GM18511 (cell line): ENCODE data around the gene ZCWPW2.

Source experiments
- ATAC-seq: cut with Tn5 transposase; IDR thresholded peaks from one replicate; pipeline ENCODE4 v1.9.1; 2021; ENCODE audit warnings: mild to moderate bottlenecking, moderate library complexity; ENCODE audit not compliant: unreplicated experiment

ZCWPW2 gene

DNA sequence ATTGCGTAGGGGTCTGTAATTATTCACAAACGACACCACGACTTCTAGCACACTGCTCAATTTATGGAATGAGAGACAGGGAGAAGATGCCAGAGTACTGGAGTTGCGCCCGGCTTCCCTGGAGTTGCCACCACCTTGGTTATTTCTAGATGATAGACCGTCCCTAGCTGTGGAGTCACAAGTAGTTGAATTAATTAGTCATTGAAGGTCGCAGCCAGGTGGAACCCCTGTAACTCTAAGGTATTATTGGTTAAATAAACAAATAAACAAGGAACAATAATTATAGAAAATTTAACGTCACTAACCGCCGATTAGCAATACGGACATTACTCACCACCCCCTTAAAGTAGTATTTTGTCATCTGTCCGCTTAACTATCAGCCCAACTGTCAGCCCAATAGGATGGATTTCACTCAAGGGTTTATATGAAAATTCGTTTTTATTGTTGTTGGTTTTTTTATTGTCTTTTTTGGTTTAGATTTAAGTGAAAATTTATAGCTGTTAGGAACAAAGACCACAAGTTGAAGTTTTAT is 1.0 kb downstream of the ZCWPW2 start:
- peak; percentile 1 for ATAC-seq

DNA sequence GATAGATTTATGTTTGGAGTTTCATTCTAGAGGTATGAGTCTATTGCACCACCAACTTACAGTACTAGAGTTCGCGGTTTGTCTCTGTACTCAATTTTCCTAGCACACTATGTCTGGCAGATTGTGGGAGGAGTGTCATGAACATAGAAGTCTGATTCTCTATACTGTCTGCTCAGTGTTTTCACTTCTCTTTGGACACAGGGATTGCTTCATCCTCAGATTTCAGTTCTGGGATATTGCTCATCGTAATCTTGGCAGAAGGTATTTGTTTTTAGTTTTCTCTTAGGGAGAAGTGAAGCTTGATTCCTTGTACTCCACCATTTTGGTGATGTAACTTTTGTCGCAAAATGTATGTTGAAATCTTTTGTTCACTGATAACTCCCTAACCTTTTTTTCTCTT is 27.9 kb downstream of the ZCWPW2 start:
- ATAC-seq = no peak

DNA sequence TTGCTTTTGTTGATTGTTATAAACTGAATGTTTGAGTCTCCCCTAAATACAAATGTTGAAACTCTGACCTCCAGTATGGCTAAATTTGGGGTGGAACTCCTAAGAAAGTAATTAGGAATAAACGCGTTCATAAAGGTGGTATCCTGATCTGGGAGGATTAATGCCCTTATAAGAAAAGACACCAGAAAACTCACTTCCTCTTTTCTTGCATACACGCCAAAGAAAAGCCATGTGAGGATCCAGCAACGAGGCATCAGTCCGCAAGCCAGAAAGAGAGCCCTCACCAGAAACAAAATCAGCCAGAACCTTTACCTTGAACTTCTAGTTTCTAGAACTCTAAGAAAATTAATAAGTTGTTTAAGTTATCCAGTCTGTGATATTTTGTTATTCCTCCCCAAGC is 37.5 kb downstream of the ZCWPW2 start:
- ATAC-seq = no peak

DNA sequence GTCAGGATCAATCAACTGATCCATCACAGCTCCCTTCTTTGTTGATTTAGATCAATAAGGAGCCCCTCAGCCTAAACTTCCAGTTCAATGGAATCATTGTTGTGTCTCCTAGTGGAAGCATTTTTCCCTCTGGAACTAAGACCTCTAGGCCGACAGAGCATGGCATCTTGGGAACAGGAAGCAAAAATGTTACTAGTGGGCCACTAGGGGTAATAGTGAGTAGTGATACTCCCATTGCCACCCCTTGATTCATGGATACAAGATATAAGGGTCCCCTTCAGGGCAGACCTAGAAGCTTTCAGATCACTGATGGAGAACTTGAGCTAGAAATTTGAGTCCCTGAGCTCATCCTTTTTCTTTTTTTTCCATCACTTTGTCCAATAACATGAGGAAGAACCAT is 40.5 kb downstream of the ZCWPW2 start:
- ATAC-seq = no peak

DNA sequence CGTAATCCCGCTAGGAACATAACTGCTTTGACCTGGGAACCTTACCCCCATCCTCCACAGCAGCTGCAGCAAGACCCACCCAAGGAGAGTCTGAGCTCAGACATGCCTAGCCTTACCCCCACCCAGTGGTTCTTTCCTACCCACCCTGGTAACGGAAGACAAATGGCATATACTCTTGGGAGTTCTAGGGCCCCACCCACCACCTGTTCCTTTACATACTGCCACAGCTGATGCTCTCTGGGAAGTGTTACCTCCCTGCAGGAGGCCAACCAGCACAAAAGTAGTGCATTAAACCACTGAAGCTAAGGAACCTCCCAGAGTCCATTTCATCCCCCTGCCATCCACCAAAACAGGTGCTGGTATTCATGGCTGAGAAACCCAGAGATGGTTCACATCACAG is 50.7 kb downstream of the ZCWPW2 start:
- no peak for ATAC-seq

DNA sequence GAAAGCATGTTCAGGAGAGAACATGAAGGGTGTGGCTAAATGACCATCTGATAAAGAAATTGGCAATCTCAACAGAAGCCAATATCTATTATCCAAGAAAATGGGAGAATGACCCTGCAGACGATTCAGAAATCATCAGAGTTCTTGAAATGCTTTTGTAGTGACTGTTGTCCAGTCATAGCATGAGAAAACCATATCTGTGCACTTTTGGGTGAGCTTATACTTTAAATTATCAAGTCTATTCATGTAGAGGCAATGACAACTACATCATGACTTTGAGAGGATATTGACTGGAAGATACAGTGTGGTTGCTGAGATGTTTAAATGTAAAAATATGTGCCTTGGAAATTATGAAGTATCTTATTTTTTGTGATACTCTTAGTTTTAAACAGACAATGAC is 57.7 kb downstream of the ZCWPW2 start:
- no peak for ATAC-seq

DNA sequence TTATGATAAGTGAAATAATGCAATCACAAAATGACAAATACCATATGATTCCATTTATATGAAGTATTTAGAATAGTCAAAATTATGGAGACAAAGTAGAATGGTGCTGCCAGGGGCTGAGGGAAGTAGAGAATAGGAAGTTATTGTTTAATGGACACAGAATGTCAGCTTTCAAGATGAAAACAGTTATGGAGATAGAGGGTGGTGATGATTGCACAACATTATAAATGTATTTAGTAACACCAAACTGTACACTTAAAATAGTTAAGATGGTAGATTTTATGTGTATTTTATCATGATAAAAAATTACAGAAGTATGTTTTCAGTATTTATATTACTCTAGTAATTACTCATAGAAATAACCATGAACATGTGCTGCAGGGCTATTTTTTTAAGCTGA is 100.9 kb downstream of the ZCWPW2 start:
- ATAC-seq = no peak

DNA sequence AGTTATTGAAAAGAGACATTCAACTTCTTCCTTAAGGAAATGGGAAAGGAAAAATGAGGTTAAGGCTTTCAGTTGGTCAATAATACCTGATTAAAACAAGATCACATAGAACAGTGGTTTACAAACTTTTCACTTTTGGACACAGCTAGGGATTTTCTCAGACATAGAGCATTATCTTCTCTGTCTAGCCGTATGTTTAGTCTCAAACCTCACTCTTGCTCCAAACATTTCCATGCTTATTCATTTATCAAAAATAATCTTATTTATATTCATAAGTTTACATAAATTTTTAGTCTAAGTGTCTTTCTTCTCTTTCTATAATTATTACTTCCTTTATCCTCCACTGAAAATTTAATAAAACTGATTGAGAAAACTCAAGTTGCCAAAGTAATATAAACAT is 114.3 kb downstream of the ZCWPW2 start:
- no peak for ATAC-seq

DNA sequence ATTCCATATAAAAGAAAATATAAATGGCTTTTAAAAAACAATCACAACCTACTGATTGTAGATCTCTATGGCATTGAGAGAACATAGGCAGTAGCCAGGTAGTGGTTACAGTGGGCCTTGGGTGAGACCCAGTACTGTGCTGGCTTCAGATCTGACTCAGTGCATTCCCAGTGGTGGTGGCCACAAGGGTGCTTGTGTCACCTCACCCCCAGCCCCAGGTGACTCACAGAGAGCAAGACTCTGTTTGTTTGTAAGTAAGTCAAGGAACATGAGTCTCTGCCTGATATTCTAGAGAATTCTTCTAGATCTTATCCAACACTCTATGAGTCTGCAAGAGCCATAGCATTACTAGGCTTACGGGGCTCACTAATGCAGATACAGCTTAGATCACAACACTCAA is 118.9 kb downstream of the ZCWPW2 start:
- no peak for ATAC-seq

DNA sequence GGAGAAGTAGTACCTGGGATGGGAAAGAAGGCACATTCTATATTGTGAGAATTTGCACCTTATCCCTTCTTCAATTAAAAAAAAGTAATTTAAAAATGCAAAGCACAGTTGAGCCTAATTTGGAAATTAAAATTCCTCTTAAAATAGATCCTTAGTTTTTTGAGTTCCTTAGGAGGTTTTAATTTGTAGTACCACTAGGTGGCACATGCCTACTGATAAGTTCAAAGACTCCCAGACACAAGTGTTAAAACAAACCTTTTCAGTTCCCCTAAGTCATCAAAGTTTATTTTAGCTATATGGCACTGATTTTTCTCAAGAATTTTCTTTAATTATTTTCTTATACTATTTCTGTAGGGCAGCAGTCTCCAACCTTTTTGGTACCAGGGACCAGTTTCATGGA is 127.7 kb downstream of the ZCWPW2 start:
- ATAC-seq = peak; percentile 80

DNA sequence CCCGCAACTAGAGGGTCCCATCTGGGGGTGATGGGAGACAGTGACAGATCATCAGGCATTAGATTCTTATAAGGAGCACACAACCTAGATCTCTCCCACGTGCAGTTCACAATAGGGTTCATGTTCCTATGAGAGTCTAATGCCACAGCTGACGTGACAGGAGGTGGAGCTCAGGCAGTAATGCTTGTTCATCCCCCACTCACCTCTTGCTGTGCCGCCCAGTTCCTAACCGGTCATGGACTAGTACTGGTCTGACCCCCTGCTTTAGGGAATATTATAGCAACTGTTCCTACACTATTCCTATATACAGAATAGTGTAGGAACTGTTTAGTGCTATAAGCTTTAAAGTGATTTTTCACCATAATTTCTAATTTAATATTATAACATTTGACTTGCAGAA is 128.2 kb downstream of the ZCWPW2 start:
- no peak for ATAC-seq

DNA sequence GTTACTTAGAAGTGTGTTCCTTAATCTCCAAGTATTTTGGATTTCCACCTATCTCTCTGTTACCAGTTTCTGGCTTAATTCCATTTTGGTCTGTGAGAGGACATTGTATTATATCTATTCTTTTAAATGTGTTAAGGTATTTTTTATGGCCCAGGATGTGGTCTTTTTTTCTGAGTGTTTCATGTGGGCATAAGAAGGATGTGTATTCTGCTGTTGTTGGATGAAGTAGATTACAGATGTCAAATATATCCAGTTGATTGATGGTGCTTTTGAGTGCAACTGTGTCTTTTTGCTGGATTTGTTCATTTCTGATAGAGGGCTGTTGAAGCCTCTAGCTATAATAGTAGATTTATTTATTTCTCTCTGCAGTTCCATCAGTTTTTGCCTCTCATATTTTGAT is 136.6 kb downstream of the ZCWPW2 start:
- ATAC-seq = no peak

DNA sequence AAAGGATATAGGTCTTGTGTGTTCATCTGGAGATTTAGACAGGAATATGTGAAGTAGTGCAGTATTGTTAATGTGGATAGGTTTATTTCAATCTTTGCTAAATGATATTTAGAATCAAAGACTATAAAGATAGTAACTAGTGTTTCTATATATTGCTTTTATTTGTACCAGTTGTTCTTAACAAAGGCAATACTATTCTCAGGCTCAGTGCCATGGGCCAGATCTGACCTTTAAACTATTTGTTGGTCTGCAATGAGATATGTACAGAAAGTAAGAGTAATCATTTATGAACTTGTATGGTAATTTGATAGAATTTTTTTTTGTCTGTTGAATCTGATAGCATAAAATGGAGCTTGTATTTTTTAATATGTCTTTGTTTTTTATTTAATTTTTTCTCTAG is 146.8 kb downstream of the ZCWPW2 start:
- no peak for ATAC-seq

DNA sequence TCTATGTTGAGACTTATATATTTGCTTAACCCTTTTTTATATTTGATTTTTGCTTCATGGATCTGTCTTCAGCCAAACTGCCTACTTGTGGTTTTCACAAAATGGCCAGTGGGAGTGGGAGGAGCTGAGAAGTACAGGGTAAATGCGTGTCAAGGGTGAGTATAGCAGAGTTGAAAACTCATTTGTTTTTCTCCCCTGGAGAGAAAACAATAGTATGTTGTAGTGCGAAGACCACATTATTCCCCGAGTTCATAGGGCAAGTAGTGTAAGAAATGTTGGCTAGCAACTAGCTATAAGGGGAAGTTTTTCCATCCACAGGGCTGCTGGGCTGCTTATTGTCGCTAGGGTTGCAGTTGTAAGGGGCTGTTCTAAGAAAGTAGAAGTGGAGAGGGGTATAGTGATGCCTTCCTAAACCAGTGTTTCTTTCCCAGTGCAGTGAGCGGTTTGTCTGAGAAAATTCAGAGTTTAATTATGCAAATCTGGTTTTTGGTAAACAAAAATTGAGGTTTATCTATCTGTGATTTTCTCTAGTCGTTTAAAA is 153.9 kb downstream of the ZCWPW2 start:
- no peak for ATAC-seq

DNA sequence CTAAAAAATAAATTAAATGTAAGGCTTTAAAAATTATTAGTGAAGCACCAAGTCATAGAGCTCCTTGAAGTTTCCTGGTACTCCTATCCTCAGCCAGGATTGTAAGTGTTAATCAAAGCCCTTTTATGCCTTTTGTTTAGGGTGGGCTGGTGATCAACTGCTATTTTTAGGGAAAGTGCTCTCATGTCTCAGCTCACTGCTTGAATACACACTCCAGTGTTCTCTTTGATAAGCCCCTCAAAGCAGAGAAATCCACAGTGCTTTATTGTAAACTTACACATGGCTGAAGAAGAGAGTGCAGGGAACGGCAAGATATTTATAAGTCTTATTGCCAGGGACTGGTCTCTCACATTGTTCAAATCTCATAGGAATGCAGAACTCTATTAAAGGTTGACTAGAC is 156.5 kb downstream of the ZCWPW2 start:
- ATAC-seq = no peak

DNA sequence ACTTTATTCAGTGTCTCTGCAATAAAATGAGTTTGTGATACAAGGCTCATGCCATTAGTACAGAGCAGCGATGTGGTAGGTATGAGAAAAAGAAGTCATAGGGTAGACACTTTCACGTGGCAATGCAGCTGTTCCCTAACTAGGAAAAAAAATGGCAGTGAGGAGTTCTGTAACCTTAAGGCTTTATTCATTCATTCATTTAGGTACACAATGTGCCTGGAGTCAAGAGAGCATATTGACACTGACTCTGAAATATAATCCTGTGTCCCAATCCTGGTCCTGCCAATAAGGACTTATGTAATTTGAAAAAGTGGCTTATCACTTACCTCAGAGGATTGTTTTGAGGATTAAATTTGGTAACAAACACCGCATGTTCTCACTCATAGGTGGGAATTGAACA is 173.1 kb downstream of the ZCWPW2 start:
- ATAC-seq = no peak

DNA sequence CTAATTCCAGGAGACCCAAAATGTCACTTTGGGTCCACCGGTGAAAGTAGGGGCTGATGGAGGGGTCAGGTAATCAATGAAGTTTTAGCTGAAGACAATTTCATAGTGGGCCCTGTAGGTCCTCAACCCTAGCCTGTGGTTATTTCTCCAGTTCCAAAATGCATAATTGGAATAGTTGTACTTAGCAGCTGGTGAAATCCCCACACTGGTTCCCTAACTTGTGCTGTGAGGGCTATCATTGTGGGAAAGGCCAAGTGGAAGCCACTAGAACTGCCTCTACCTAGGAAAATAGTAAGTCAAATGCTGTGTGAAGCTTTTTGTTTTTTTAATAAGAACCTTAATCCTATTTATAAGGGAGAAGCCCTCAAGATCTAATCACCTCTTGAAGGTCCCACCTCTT is 193.8 kb downstream of the ZCWPW2 start:
- ATAC-seq = no peak

DNA sequence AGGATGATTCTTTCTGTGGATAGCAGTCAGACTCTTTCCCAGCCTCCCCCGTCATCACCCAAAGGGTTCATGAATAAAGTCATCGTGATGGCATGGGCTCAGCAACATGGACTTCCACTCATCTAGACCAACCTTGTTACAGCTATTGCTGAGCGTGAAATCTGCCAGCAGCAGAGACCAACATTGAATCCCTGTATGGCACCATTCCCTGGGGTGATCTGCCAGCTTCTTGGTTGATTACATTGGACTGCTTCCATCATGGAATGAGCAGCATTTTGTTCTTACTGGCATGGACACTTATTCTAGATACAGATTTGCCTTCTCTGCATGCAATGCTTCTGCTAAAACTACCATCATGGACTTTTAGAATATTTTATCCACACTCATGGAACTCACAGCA is 195.7 kb downstream of the ZCWPW2 start:
- ATAC-seq = no peak

DNA sequence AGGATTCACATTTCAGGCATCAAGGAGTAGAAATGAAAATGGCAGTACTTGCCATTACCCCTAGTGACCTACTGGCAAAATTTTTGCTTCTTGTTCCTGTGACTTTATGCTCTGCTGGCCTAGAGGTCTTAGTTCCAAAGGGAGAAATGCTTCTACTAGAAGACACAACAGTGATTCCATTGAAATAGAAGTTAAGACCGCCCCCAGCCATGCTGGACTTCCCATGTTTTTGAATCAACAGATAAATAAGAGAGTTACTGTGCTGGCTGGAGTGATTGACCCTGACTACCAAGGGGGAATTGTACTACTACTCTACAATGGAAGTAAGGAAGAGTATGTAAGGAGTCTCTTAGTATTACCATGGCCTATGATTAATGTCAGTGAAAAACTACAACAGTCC is 196.3 kb downstream of the ZCWPW2 start:
- no peak for ATAC-seq

DNA sequence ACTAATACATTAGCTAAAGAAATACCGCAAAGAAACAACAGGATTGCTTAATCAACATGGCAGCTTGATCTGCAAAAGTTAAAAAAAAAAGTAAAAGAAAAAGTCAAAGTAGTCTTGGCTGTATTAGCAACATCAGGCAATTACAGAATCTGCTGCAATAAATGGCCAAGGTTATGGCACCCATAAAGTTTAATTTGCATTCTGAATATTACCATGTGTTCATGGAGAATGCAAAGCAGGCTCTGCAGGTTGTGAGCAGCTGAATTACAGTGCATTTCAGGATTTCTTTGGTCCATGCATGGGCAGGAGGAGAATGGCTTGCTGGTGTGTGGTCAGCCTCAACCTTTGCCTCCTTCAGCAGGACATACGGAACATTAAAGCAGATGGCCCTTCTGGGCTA is 199.2 kb downstream of the ZCWPW2 start:
- ATAC-seq = no peak

DNA sequence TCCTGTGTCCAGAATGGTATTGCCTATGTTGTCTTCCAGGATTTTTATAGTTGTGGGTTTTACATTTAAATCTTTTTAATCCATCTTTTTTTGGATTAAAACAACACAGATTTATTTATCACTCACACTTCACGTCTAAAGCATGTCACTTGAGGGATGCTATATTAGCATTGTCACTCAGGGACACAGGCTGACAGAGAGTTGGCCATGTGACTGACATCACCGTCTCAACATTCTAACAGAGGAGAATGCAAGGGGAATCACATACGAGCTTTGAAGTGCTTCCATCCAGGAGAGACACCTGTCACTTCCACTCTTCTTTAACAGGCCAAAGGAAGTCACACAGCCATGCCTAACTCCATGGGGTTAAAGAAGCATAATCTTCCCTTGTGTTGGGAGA is 204.7 kb downstream of the ZCWPW2 start:
- no peak for ATAC-seq

DNA sequence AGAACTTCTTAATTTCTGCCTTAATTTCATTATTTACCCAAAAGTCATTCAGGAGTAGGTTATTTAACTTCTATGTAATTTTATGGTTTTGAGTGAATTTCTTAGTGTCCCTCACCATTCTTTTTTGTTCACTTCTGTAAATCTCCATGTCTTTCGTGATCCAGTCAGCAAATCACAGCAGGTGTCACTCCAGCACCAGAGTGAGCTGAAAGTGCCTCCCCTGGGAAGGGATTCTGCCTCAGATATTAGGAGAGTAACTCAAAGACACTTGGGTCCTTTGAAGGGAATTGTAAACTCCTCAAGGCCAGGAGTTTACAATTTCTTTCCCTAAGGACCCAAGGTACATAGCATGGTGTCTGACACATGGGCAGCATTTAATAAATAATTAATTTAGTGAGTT is 207.7 kb downstream of the ZCWPW2 start:
- ATAC-seq = no peak

DNA sequence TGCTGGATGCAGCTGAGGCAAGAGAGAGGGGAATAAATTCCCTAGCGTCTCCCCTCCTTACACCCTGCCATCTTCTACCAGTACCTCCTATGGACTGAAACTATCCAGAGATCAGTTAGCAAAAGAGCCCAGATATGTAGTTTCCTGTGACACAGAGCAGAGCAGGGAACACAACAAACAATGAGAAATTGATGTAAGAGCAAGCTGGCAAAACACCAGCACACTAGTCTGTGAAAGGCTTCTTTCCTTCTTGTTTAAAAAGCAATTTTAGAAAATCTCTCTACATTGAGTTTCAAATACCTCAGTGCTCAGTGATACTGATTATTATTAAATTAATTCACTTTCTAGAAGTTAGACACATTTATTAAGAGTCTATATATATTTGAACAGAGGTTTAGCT is 215.7 kb downstream of the ZCWPW2 start:
- no peak for ATAC-seq

DNA sequence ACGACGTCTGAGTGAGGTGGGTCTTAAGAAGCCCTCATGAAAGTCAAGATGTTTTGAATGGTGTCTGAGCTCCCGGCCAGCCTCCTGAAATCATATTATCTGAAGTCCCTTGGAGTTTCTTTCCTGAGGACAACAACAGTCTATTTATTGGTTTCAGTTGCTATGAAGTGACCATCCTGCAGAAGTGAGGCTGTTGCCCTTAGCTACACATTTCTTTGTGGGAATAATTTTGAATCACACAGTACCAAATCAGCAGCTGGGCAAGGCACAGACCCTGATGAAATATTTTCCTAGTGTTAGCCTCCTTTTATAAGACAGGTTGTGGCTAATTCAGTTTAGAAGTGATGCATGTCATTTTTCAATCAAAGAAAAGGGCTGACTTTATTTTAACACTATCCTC is 220.8 kb downstream of the ZCWPW2 start:
- ATAC-seq = no peak
